K562 (cell line): ENCODE measurements around the gene TBL1XR1. TPM values are rescaled to one million over a fixed set of nuclear protein-coding genes. Genes with fewer than 3 reads are reported as not detected.

Experiments used
- ATAC-seq: fragments of 200-7000 bp; cut with Tn5 transposase; 3 replicates; pipeline ENCODE4 v1.9.1; 2020; ENCODE audit warnings: moderate library complexity
- BruUV-seq: library from RNA; stranded (reverse); fragments of 400-500 nt; replicated peaks from 2 replicates; lab custom pipeline; 2021; lab: Mats Ljungman, UMichigan
- CTCF ChIA-PET: fragments of 300-600 bp; formaldehyde crosslinking; extraction: SDS; loops from one replicate; lab custom pipeline; 2021; ENCODE audit warnings: low intra/inter-chr PET ratio; lab: Yijun Ruan, JAX
- POLR2A ChIA-PET: fragments of 300-600, 350-650 bp; sonication (Branson Sonifier 250); formaldehyde crosslinking; extraction: SDS; loops from one replicate; lab custom pipeline; 2021; ENCODE audit warnings: antibody characterized with exemption, inconsistent platforms; lab: Yijun Ruan, JAX
- DNase-seq, 4 experiments: peaks; one replicate each; pipeline versions ENCODE4 v3.0.0 to v3.0.0-alpha.2; 2011 to 2018; ENCODE audit warnings: low spot score in 3 of 4, mixed read lengths in 3 of 4; ENCODE audit errors: extremely low read depth in 1 of 4
- FAIRE-seq: peaks from 2 replicates; lab custom pipeline; 2011; peaks lifted over from hg19 to GRCh38; lab: Jason Lieb, UNC
- H2AFZ ChIP-seq: 2 replicates; pipeline ENCODE4 v1.6.0; 2011; ENCODE audit warnings: low read depth, low read length, control low read depth, inconsistent platforms
- H3K27ac ChIP-seq: fragments of 200-600 bp; 3 replicates; pipeline ENCODE4 v1.8.0; 2011; ENCODE audit warnings: low read depth, mild to moderate bottlenecking, control low read depth, inconsistent platforms, low read length, moderate library complexity, mixed read lengths; ENCODE audit errors: extremely low read depth
- H3K27me3 ChIP-seq, 2 experiments: fragments of 300-600 bp in 1 of 2; 2 replicates in 1 of 2; 3 replicates in 1 of 2; pipeline versions ENCODE4 v1.6.0 to v1.8.0; 2011; ENCODE audit warnings: inconsistent platforms in 2 of 2, low read length in 2 of 2, mild to moderate bottlenecking in 1 of 2, mixed read lengths in 1 of 2, moderate library complexity in 1 of 2; ENCODE audit not compliant: control insufficient read depth in 2 of 2, insufficient read depth in 2 of 2
- H3K36me3 ChIP-seq: fragments of 300-600 bp; 3 replicates; pipeline ENCODE4 v1.8.0; 2011; ENCODE audit warnings: mild to moderate bottlenecking, low read length, inconsistent platforms; ENCODE audit not compliant: control insufficient read depth, insufficient read depth
- H3K4me1 ChIP-seq, 2 experiments: fragments of 200-600 bp in 1 of 2; replicated peaks in 1 of 2; 2 replicates in 1 of 2; 3 replicates in 1 of 2; pipeline versions ENCODE4 v1.5.1 to v1.8.0; 2011; ENCODE audit warnings: inconsistent platforms in 2 of 2, low read length in 2 of 2, mild to moderate bottlenecking in 1 of 2, mixed read lengths in 1 of 2, moderate library complexity in 1 of 2; ENCODE audit not compliant: control insufficient read depth in 2 of 2, insufficient read depth in 2 of 2
- H3K4me2 ChIP-seq: 2 replicates; pipeline ENCODE4 v1.6.1; 2011; ENCODE audit warnings: low read length, control low read depth, inconsistent platforms, mixed read lengths; ENCODE audit not compliant: insufficient read depth
- H3K4me3 ChIP-seq: fragments of 200-600 bp; sonication (generic), shearing (Covaris generic); 2 replicates; pipeline ENCODE4 v1.5.1; 2016; ENCODE audit warnings: control low read depth, inconsistent platforms
- H3K79me2 ChIP-seq: fragments of 200-600 bp; 3 replicates; pipeline ENCODE4 v1.8.0; 2011; ENCODE audit warnings: low read length, inconsistent platforms; ENCODE audit not compliant: control insufficient read depth, insufficient read depth
- H3K9ac ChIP-seq, 2 experiments: 2 replicates each; pipeline versions ENCODE4 v1.6.0 to v1.6.1; 2011; ENCODE audit warnings: low read depth in 2 of 2, low read length in 2 of 2, control low read depth in 1 of 2, inconsistent platforms in 1 of 2, mild to moderate bottlenecking in 1 of 2, mixed read lengths in 1 of 2; ENCODE audit not compliant: insufficient read depth in 1 of 2
- H3K9me1 ChIP-seq: one replicate; pipeline ENCODE4 v1.6.0; 2011; ENCODE audit warnings: inconsistent platforms, mild to moderate bottlenecking, low read length, moderate library complexity; ENCODE audit not compliant: control insufficient read depth, insufficient read depth
- H3K9me3 ChIP-seq: replicated peaks from 2 replicates; pipeline ENCODE4 v1.5.1; 2011; ENCODE audit warnings: low read depth, low read length, inconsistent platforms; ENCODE audit not compliant: control insufficient read depth, insufficient read depth
- H4K20me1 ChIP-seq: replicated peaks from 2 replicates; pipeline ENCODE4 v1.6.1; 2011; ENCODE audit warnings: low read length, inconsistent platforms, mixed read lengths; ENCODE audit not compliant: control insufficient read depth, insufficient read depth
- BACH1 ChIP-seq: fragments of 200-800 bp; sonication (Bioruptor generic); IDR thresholded peaks from 2 replicates; pipeline ENCODE4 v1.6.1; 2016; ENCODE audit warnings: missing genetic modification characterization, missing compliant biosample characterization
- BCL6 ChIP-seq: fragments of 250-450 bp; sonication (Bioruptor Pico); IDR thresholded peaks from 2 replicates; pipeline ENCODE4 v1.4.0; 2020
- BRD4 ChIP-seq: fragments of 200-600 bp; sonication (generic); IDR thresholded peaks from 2 replicates; pipeline ENCODE4 v1.6.1; 2017; ENCODE audit warnings: inconsistent platforms
- CREB3L1 ChIP-seq: fragments of 450-650 bp; IDR thresholded peaks from 2 replicates; pipeline ENCODE4 v1.6.1; 2014; ENCODE audit warnings: low read depth, mild to moderate bottlenecking, moderate library complexity, borderline replicate concordance
- EP400 ChIP-seq: fragments of 450-650 bp; IDR thresholded peaks from 2 replicates; pipeline ENCODE4 v1.6.1; 2017; ENCODE audit warnings: antibody characterized with exemption, mild to moderate bottlenecking, moderate library complexity
- ESRRB ChIP-seq: fragments of 250-450 bp; sonication (Bioruptor Pico); IDR thresholded peaks from 2 replicates; pipeline ENCODE4 v1.5.0; 2020; ENCODE audit warnings: mild to moderate bottlenecking, moderate library complexity, borderline replicate concordance
- ETS2 ChIP-seq: IDR thresholded peaks from 2 replicates; pipeline ENCODE4 v1.6.1; 2016; ENCODE audit warnings: borderline replicate concordance, missing genetic modification characterization, mild to moderate bottlenecking, moderate library complexity, missing compliant biosample characterization; ENCODE audit not compliant: poor library complexity, severe bottlenecking
- ETV5 ChIP-seq: sonication (generic); formaldehyde crosslinking; IDR thresholded peaks from 2 replicates; pipeline ENCODE4 v1.4.0; 2020; ENCODE audit warnings: low read depth, mild to moderate bottlenecking, missing genetic modification reagents
- FOS ChIP-seq: IDR thresholded peaks from 3 replicates; pipeline ENCODE4 v1.6.1; 2011; ENCODE audit not compliant: insufficient read length; ENCODE audit errors: extremely low read depth
- GATAD2B ChIP-seq: fragments of 450-650 bp; IDR thresholded peaks from 2 replicates; pipeline ENCODE4 v1.6.1; 2017; ENCODE audit warnings: mild to moderate bottlenecking, borderline replicate concordance
- ILF3 ChIP-seq: fragments of 450-650 bp; IDR thresholded peaks from 2 replicates; pipeline ENCODE4 v1.6.1; 2018; ENCODE audit warnings: antibody characterized with exemption, mild to moderate bottlenecking, moderate library complexity, borderline replicate concordance
- MED1 ChIP-seq: sonication (generic); formaldehyde crosslinking; IDR thresholded peaks from 2 replicates; pipeline ENCODE4 v1.8.1; 2023; ENCODE audit warnings: missing genetic modification reagents, borderline replicate concordance
- OTX1 ChIP-seq: fragments of 450-650 bp; formaldehyde crosslinking; IDR thresholded peaks from 2 replicates; pipeline ENCODE4 v1.4.0; 2022; ENCODE audit warnings: mild to moderate bottlenecking
- RBM17 ChIP-seq: fragments of 200-400 bp; formaldehyde crosslinking; IDR thresholded peaks from 2 replicates; pipeline ENCODE4 v1.6.1; 2017; ENCODE audit warnings: low read depth, mild to moderate bottlenecking, low read length, borderline replicate concordance
- SLC30A9 ChIP-seq: fragments of 250-450 bp; sonication (Bioruptor Pico); IDR thresholded peaks from 2 replicates; pipeline ENCODE4 v1.8.0; 2022; ENCODE audit warnings: mild to moderate bottlenecking, moderate library complexity
- SRSF9 ChIP-seq: fragments of 200-400 bp; formaldehyde crosslinking; IDR thresholded peaks from 2 replicates; pipeline ENCODE4 v1.6.1; 2017; ENCODE audit warnings: low read depth, low read length, borderline replicate concordance
- ZKSCAN3 ChIP-seq: fragments of 250-450 bp; sonication (Bioruptor Pico); IDR thresholded peaks from 2 replicates; pipeline ENCODE4 v1.4.0; 2020
- ZNF146 ChIP-seq: IDR thresholded peaks from one replicate; pipeline ENCODE4 v1.6.1; 2018; ENCODE audit warnings: missing compliant biosample characterization; ENCODE audit not compliant: unreplicated experiment
- WGBS: fragments of 100-300 bp; shearing (Covaris generic); methylation state at CpG from one replicate; pipeline ENCODE4 v1.1.6; 2016; ENCODE audit warnings: low coverage, mixed read lengths; ENCODE audit not compliant: insufficient coverage; ENCODE audit errors: missing lambda C conversion rate; 5-methylcytosine and 5-hydroxymethylcytosine counted together
- in situ Hi-C: fragments of 300-500 bp; cut with MboI; formaldehyde crosslinking; loops from 4 replicates; pipeline ENCODE4 v1.15.0; 2018; ENCODE audit warnings: inconsistent platforms, mixed read lengths
- intact Hi-C: fragments of 100-400 bp; cut with micrococcal nuclease; formaldehyde crosslinking; loops from 2 replicates; pipeline ENCODE4 v1.14.2; 2022
- polyA plus RNA-seq, 8 experiments: library from polyadenylated mRNA; depleted of rRNA in 4 of 8; stranded (reverse) in 5 of 8; unstranded in 3 of 8; fragments of >200 nt; fragmentation: Nextera tagmentation in 2 of 8; fragmentation: Illumina TruSeq in 1 of 8; extraction: Ambion mirVana in 2 of 8; extraction: Trizol in 1 of 8; gene quantifications; 2 replicates each; pipeline versions ENCODE4 v1.2.1 to v1.2.3, GENCODE V29; 2011 to 2014; ENCODE audit warnings: inconsistent platforms in 1 of 8, missing spikeins in 1 of 8
- total RNA-seq, 7 experiments: library from RNA; depleted of rRNA in 6 of 7; stranded (reverse); fragments of >200 nt in 6 of 7; fragmentation: Illumina TruSeq in 2 of 7; extraction: Trizol in 2 of 7; gene quantifications; 2 replicates each; pipeline versions ENCODE4 v1.2.1 to v1.2.3, GENCODE V29; 2011 to 2021; ENCODE audit warnings: low replicate concordance in 1 of 7
- TF ChIP-seq, protein P1 (sequence below): fragments of 250-450 bp; sonication (Bioruptor Pico); IDR thresholded peaks from 2 replicates; pipeline ENCODE4 v1.9.0; 2021; ENCODE audit warnings: mild to moderate bottlenecking

Gene TBL1XR1
- total and polyA plus RNA-seq, 9 of the 15 experiments (the other 6 are each of a cell fraction or from before 2014, with no cell fraction given) = 19.6 to 171 (median 83.3) TPM

DNA sequence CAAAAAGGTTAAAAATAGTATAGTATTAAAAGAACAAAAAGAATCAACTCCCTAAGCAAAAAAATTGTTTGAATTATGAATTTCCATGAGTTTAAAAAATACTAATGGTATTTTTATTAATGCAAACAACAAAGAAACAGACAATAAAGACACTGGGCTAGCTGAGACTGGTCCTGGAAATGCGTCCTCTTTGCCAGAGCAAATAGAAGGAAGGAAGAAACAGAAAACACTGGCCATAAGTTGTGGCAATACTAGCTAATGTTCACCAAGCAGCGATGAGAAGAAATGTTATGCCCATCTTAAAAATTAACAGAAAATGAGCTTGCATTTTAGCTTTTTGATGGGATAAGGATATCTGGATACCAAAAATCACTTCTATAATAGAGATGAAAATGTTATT is 88.6 kb downstream of the TBL1XR1 start:
- ChIA-PET CTCF (no interaction called here), POLR2A (interaction anchor here (0.6 to 2.9 kb wide), 2 partner anchors 16 to 52 kb away, joined by 3 to 8 read pairs; no protein-coding TSS in a partner anchor)
- Histone ChIP-seq H3K4me3 (no peak overlapping the region), H3K36me3 (0 out of 3 replicates have a peak, but pooled peaks cover 2% of the 10 kb centered on the region), H3K4me2 (no peak overlapping the region), H2AFZ (no peak overlapping the region), H3K27me3 (no peaks in the 10 kb centered on the region), H3K9me1 (peaks cover 6% of the 10 kb centered on the region), H3K79me2 (peaks cover 99% of the 10 kb centered on the region), H4K20me1 (0 out of 2 replicates have a peak, but pooled peaks cover 19% of the 10 kb centered on the region), H3K27ac (no peak overlapping the region), H3K9me3 (no peaks in the 10 kb centered on the region), H3K9ac (no peak overlapping the region), H3K4me1 (peaks cover 8 to 21% of the 10 kb centered on the region in 2 experiments; a peak in 3 of 5 replicates)
- no peak for FAIRE-seq
- ATAC-seq = no peak
- 70% methylated on average over 2 of the region's 2 CpGs for WGBS
- TF ChIP-seq CREB3L1 = no peak
- TF ChIP-seq RBM17 = no peak
- TF ChIP-seq SLC30A9 (CRISPR knock-in tag) = no peak
- no peak for TF ChIP-seq FOS
- TF ChIP-seq ZNF146 (CRISPR knock-in tag) = no peak
- TF ChIP-seq MED1 (CRISPR knock-in tag) = no peak
- TF ChIP-seq OTX1 (CRISPR knock-in tag) = no peak
- TF ChIP-seq ETS2 = no peak
- TF ChIP-seq BCL6 (CRISPR knock-in tag) = no peak
- no peak for TF ChIP-seq ILF3
- TF ChIP-seq ETV5 (CRISPR knock-in tag) = no peak
- no peak for TF ChIP-seq GATAD2B
- TF ChIP-seq ZKSCAN3 (CRISPR knock-in tag) = no peak
- no peak for TF ChIP-seq BRD4
- TF ChIP-seq SRSF9 = no peak
- TF ChIP-seq, protein P1, sequence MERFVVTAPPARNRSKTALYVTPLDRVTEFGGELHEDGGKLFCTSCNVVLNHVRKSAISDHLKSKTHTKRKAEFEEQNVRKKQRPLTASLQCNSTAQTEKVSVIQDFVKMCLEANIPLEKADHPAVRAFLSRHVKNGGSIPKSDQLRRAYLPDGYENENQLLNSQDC (CRISPR knock-in tag) = no peak
- no peak for TF ChIP-seq ESRRB (CRISPR knock-in tag)
- TF ChIP-seq BACH1 (tag) = no peak
- no peak for TF ChIP-seq EP400
- intact Hi-C loops (no loop called here), in situ Hi-C loops (no loop called here)
- DNase-seq = no peak
- BruUV-seq = no TSS peak
